HUES6 (cell line): ENCODE measurements around the gene CHCHD1.
"Not testable (repeated sequence)": the region's sequence is repeated elsewhere in the genome, so short reads cannot be mapped to it uniquely, and the experiment has no call there.

Source experiments
- H3K27ac ChIP-seq: 2 replicates; pipeline ENCODE4 v1.7.0; 2013; ENCODE audit warnings: low read depth, mild to moderate bottlenecking, low read length, inconsistent platforms
- H3K27me3 ChIP-seq: 2 replicates; pipeline ENCODE4 v1.6.1; 2013; ENCODE audit warnings: low read length; ENCODE audit not compliant: control insufficient read depth, insufficient read depth
- H3K36me3 ChIP-seq: 2 replicates; pipeline ENCODE4 v1.6.1; 2013; ENCODE audit warnings: low read length; ENCODE audit not compliant: control insufficient read depth, insufficient read depth
- H3K4me1 ChIP-seq: 2 replicates; pipeline ENCODE4 v1.6.1; 2013; ENCODE audit warnings: low read length; ENCODE audit not compliant: control insufficient read depth, insufficient read depth
- H3K4me3 ChIP-seq: 2 replicates; pipeline ENCODE4 v1.5.1; 2013; ENCODE audit warnings: low read depth, low read length
- H3K9ac ChIP-seq: one replicate; pipeline ENCODE4 v1.6.1; 2013; ENCODE audit warnings: mild to moderate bottlenecking, low read length
- H3K9me3 ChIP-seq: 2 replicates; pipeline ENCODE4 v1.6.1; 2013; ENCODE audit warnings: low read depth, low read length; ENCODE audit not compliant: control insufficient read depth, insufficient read depth

The CHCHD1 gene

DNA sequence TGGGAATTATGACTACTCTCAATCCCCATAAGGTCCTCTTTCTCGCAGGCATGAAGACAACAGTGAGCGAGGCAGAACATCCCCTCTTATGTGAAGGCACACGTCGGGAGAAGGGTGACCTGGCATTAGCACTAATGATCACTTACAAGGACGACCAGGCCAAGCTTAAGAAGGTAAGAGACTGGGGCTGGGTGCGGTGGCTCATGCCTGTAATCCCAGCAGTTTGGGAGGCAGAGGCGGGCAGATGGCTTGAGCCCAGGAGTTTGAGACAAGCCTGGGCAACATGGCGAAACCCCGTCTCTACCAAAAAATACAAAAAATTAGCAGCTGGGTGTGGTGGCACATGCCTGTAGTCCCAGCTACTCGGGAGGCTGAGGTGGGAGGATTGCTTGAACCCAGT lies 13.6 kb downstream of the CHCHD1 start:
- not testable (repeated sequence) for H3K27me3 ChIP-seq, H3K4me1 ChIP-seq, H3K4me3 ChIP-seq, H3K9ac ChIP-seq, H3K27ac ChIP-seq, H3K9me3 ChIP-seq
- H3K36me3 ChIP-seq: peaks cover 86% of the 10 kb centered on the region

DNA sequence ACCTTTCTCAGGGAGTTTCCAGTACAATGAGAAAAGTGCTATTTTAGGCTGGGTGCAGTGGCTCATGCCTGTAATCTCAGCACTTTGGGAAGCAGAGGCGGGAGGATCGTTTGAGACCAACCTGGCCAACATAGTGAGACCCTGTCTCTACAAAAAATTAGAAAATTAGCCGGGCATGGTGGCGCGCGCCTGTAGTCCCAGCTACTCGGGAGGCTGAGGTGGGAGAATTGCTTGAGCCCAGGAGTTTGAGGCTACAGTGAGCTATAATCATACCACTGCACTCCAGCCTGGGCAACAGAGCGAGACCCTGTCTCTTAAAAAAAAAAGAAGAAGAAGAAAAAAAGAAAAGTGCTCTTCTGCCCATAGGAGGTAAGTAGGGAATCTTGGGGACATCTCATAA lies 14.2 kb downstream of the CHCHD1 start:
- not testable (repeated sequence) for H3K9ac ChIP-seq, H3K4me1 ChIP-seq, H3K4me3 ChIP-seq, H3K27ac ChIP-seq, H3K9me3 ChIP-seq, H3K27me3 ChIP-seq
- H3K36me3 ChIP-seq: peaks cover 86% of the 10 kb centered on the region

DNA sequence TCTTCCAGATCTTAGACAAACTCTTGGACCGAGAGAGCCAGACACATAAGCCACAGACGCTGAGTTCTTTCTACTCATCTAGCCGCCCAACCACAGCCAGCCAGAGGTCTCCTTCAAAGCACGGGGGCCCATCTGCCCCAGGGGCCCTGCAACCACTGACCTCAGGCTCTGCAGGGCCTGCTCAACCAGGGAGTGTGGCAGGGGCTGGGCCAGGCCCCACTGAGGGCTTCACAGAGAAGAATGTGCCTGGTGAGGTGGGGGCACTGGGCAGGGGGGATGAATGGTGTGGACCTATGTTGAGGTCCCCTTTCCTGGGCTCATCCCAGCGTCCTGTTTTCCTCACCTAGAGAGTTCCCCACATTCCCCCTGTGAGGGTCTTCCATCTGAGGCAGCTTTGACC lies 14.9 kb downstream of the CHCHD1 start:
- Histone ChIP-seq H3K27me3 (no peaks in the 10 kb centered on the region), H3K27ac (no peak overlapping the region), H3K9me3 (no peaks in the 10 kb centered on the region), H3K4me1 (no peaks in the 10 kb centered on the region), H3K4me3 (no peak overlapping the region), H3K9ac (no peak overlapping the region), H3K36me3 (peaks cover 86% of the 10 kb centered on the region)

DNA sequence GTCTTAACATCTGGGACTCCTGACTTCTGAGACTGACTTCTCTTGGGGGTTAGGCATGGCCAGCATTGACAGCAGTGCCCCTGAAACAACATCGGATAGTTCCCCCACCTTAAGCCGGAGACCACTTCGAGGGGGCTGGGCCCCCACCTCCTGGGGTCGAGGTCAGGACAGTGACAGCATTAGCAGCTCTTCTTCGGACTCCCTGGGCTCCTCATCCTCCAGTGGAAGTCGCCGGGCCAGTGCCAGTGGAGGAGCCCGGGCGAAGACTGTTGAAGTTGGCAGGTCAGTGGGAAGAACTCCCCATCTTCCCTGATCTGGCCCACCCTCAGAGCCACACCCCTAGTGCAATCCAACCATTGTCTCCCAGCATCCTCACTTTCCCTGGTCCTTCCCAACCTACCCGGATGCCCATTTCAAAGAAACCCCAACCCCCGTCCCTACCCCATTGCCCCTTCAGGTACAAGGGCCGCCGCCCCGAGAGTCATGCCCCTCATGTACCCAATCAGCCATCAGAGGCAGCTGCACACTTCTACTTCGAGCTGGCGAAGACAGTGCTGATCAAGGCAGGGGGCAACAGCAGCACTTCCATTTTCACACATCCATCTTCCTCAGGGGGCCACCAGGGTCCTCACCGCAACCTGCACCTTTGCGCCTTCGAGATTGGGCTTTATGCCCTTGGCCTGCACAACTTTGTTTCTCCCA lies 15.6 kb downstream of the CHCHD1 start:
- Histone ChIP-seq H3K9me3 (no peaks in the 10 kb centered on the region), H3K27ac (no peak overlapping the region), H3K4me1 (no peaks in the 10 kb centered on the region), H3K4me3 (no peak overlapping the region), H3K27me3 (no peaks in the 10 kb centered on the region), H3K36me3 (peaks cover 88% of the 10 kb centered on the region), H3K9ac (no peak overlapping the region)

DNA sequence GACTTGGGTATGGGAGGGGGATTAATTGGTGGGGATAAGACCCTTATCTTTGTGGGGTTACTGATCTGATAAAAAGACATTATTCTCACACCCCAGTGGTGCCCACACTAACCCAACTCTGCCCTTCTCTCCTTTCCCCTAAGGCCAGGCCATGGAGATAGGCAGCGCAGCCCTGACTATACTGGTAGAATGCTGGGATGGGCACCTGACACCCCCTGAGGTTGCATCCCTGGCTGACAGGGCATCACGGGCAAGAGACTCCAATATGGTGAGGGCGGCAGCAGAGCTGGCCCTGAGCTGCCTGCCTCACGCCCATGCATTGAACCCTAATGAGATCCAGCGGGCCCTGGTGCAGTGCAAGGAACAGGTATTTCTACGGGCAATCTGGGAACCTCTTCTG lies 16.2 kb downstream of the CHCHD1 start:
- Histone ChIP-seq H3K36me3 (peaks cover 88% of the 10 kb centered on the region), H3K9me3 (no peaks in the 10 kb centered on the region), H3K4me3 (no peak overlapping the region), H3K4me1 (no peaks in the 10 kb centered on the region), H3K27ac (no peak overlapping the region), H3K9ac (no peak overlapping the region), H3K27me3 (no peaks in the 10 kb centered on the region)

DNA sequence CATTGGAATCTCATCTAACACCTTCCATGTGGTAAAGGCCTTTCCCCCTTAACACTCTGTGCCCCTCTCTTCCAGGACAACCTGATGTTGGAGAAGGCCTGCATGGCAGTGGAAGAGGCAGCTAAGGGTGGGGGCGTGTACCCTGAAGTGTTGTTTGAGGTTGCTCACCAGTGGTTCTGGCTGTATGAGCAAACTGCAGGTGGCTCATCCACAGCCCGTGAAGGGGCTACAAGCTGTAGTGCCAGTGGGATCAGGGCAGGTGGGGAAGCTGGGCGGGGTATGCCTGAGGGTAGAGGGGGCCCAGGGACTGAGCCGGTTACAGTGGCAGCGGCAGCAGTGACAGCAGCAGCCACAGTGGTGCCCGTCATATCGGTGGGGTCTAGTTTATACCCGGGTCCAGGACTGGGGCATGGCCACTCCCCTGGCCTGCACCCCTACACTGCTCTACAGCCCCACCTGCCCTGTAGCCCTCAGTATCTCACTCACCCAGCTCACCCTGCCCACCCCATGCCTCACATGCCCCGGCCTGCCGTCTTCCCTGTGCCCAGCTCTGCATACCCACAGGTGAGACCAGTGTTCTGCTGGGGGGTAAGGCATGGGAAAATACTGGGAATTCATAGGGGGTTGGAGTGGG lies 17.2 kb downstream of the CHCHD1 start:
- Histone ChIP-seq H3K4me3 (no peak overlapping the region), H3K36me3 (peaks cover 89% of the 10 kb centered on the region), H3K27me3 (no peaks in the 10 kb centered on the region), H3K4me1 (no peaks in the 10 kb centered on the region), H3K9ac (no peak overlapping the region), H3K9me3 (no peaks in the 10 kb centered on the region), H3K27ac (no peak overlapping the region)

DNA sequence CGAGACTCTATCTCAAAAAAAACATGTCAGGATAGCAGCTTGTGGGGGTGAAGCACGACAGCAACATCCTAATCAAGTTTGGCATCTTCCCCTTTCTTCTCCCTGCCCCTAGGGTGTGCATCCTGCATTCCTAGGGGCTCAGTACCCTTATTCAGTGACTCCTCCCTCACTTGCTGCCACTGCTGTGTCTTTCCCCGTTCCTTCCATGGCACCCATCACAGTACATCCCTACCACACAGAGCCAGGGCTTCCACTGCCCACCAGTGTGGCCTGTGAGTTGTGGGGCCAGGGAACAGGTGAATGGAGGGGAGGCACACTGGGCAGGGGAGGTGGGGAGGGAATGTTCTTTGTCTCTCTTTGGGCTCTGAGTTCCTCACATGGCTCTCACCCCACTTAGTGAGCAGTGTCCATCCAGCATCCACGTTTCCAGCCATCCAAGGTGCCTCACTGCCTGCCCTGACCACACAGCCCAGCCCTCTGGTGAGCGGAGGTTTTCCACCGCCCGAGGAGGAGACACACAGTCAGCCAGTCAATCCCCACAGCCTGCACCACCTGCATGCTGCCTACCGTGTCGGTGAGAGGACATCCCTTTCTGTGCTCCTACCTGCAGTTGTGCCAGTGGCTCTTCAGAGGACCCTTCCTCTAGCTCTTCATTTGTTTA lies 18.2 kb downstream of the CHCHD1 start:
- H3K4me1 ChIP-seq: no peaks in the 10 kb centered on the region
- H3K9ac ChIP-seq: no peak overlapping the region
- no peaks in the 10 kb centered on the region for H3K9me3 ChIP-seq
- no peak overlapping the region for H3K4me3 ChIP-seq
- H3K36me3 ChIP-seq: peaks cover 82% of the 10 kb centered on the region
- no peaks in the 10 kb centered on the region for H3K27me3 ChIP-seq
- H3K27ac ChIP-seq: no peak overlapping the region

DNA sequence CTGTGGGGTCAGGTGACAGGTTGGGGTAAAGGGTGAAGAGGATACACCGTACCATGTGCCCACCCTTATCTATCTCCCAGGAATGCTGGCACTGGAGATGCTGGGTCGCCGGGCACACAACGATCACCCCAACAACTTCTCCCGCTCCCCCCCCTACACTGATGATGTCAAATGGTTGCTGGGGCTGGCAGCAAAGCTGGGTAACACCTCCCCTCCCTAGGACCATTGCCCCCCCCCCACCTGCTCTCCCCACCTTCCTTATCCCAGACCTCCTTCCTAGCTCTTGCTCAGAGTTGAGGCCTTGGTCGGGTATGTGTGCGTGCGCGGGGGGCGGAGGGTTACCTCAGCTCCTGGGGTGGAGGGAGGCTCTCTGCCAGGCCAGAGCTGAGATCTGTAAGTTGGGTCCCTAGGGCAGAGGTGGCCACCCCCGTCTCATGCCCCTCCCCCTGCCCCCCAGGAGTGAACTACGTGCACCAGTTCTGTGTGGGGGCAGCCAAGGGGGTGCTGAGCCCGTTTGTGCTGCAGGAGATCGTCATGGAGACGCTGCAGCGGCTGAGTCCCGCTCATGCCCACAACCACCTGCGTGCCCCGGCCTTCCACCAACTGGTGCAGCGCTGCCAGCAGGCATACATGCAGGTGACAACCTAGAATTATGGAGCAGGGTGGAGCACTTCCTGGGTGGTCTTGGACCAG lies 18.9 kb downstream of the CHCHD1 start:
- H3K36me3 ChIP-seq: peaks cover 81% of the 10 kb centered on the region

DNA sequence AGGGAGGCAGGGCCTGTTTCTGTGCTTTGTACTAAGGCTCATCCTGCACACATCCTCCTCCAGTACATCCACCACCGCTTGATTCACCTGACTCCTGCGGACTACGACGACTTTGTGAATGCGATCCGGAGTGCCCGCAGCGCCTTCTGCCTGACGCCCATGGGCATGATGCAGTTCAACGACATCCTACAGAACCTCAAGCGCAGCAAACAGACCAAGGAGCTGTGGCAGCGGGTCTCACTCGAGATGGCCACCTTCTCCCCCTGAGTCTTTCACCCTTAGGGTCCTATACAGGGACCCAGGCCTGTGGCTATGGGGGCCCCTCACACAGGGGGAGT lies 19.4 kb downstream of the CHCHD1 start:
- Histone ChIP-seq H3K27ac (no peak overlapping the region), H3K4me1 (no peaks in the 10 kb centered on the region), H3K4me3 (no peak overlapping the region), H3K27me3 (no peaks in the 10 kb centered on the region), H3K36me3 (peaks cover 83% of the 10 kb centered on the region), H3K9me3 (no peaks in the 10 kb centered on the region), H3K9ac (no peak overlapping the region)

More for the DNA sequence above, 18.9 kb downstream of the CHCHD1 start:
- Histone ChIP-seq H3K9me3 (no peaks in the 10 kb centered on the region), H3K9ac (no peak overlapping the region), H3K4me3 (no peak overlapping the region), H3K4me1 (no peaks in the 10 kb centered on the region), H3K27ac (no peak overlapping the region), H3K27me3 (no peaks in the 10 kb centered on the region)

DNA sequence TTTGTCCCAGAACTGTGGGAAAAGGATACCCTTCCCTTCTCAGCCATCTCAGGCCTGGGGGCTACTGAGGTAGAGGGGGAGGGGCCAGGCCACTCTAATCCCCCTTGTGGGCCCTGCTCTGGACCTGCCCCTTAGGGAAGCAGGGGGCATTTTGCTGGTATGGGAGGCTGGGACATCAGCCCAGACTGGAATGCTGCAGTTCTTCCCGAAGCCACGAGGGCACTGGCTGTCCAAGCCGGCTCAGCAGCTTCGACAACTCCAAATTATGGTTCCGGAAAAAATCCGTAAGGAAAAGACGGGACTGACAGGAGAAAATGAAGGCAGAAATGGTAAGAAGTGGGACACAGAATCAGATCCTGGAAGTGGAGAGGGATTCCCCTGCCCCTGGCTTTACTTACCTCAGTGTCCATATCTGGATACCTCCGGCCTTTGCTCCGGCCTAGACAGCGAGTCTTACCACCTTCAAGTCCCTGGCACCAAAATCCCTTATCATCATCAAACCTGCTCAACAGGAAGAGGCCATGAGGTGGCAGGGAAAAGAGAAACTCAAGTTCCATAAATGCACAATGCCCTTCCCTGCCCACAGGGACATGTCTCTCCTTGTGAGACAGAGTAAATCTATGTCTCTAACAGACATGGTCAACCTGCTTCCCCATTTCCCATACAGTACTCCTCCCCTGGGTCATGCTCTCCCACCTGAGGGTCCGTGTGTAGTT lies 20.6 kb downstream of the CHCHD1 start:
- H3K36me3 ChIP-seq: peaks cover 84% of the 10 kb centered on the region
- no peak overlapping the region for H3K4me3 ChIP-seq
- H3K9me3 ChIP-seq: no peaks in the 10 kb centered on the region
- H3K27me3 ChIP-seq: no peaks in the 10 kb centered on the region
- H3K4me1 ChIP-seq: no peaks in the 10 kb centered on the region
- no peak overlapping the region for H3K9ac ChIP-seq
- H3K27ac ChIP-seq: no peak overlapping the region
